Testis (tissue), 3 donors: ENCODE measurements around the gene THAP12. TPM values are rescaled to one million over a fixed set of nuclear protein-coding genes. Genes with fewer than 3 reads are reported as not detected.
"Not testable (repeated sequence)": the region's sequence is repeated elsewhere in the genome, so short reads cannot be mapped to it uniquely, and the experiment has no call there.

Experiments used
- DNase-seq: peaks from one replicate; pipeline ENCODE4 v3.0.0-alpha.2; 2019
- H3K27ac ChIP-seq, 2 donors: fragments of 200-600 bp; sonication (generic); one replicate each; pipeline ENCODE4 v1.5.1; 2019
- H3K27me3 ChIP-seq: fragments of 200-600 bp; sonication (generic); one replicate; pipeline ENCODE4 v1.5.1; 2019
- H3K36me3 ChIP-seq: fragments of 200-600 bp; sonication (generic); one replicate; pipeline ENCODE4 v1.5.1; 2017; ENCODE audit warnings: low read depth; ENCODE audit errors: missing control alignments
- H3K4me1 ChIP-seq: fragments of 200-600 bp; sonication (generic); one replicate; pipeline ENCODE4 v1.5.1; 2019
- H3K4me3 ChIP-seq, 2 donors: fragments of 200-600 bp; sonication (generic); one replicate each; pipeline ENCODE4 v1.5.1; 2017 to 2019
- H3K9me3 ChIP-seq: fragments of 200-600 bp; sonication (generic); one replicate; pipeline ENCODE4 v1.5.1; 2017
- CTCF ChIP-seq, 3 experiments: fragments of 450-650 bp in 2 of 3; fragments of 200-600 bp in 1 of 3; sonication (generic) in 1 of 3; IDR thresholded peaks; one replicate each; pipeline ENCODE4 v1.5.1; 2016 to 2019; ENCODE audit warnings: antibody characterized with exemption in 3 of 3, mild to moderate bottlenecking in 2 of 3, moderate library complexity in 1 of 3
- POLR2A ChIP-seq: fragments of 450-650 bp; IDR thresholded peaks from one replicate; pipeline ENCODE4 v1.6.1; 2017; ENCODE audit warnings: antibody characterized with exemption, mild to moderate bottlenecking, moderate library complexity
- WGBS, 2 donors: methylation state at CpG; one replicate each; pipeline ENCODE4 v1.1.5; 2018; 5-methylcytosine and 5-hydroxymethylcytosine counted together
- intact Hi-C: fragments of 100-400 bp; cut with DNase I; formaldehyde crosslinking; loops from one replicate; pipeline ENCODE4 v1.15.1; 2023; ENCODE audit warnings: low total_unique reads
- polyA plus RNA-seq: library from polyadenylated mRNA; stranded (reverse); fragments of 350-450 nt; fragmentation: Illumina TruSeq; extraction: RNeasy Lipid Tissue Mini Kit (QIAGEN cat#74804); gene quantifications from one replicate; pipeline ENCODE4 v1.2.3, GENCODE V29; 2014; ENCODE audit warnings: low read depth, low replicate concordance; ENCODE audit not compliant: insufficient read depth
- total RNA-seq, 2 donors: library from RNA; depleted of rRNA; stranded (reverse); fragments of >200 nt; gene quantifications; one replicate each; pipeline ENCODE4 v1.2.3, GENCODE V29; 2016

Gene THAP12
- total and polyA plus RNA-seq, 3 donors from 2014 or later, result 37.7 to 41.0 (median 39.8) TPM

- 61 to 82% methylated on average over 3 of the region's 3 CpGs for WGBS, 2 donors
These were observed 39.0 kb upstream of the THAP12 start for GRCh38 chr11:76419896-76420295.

DNA sequence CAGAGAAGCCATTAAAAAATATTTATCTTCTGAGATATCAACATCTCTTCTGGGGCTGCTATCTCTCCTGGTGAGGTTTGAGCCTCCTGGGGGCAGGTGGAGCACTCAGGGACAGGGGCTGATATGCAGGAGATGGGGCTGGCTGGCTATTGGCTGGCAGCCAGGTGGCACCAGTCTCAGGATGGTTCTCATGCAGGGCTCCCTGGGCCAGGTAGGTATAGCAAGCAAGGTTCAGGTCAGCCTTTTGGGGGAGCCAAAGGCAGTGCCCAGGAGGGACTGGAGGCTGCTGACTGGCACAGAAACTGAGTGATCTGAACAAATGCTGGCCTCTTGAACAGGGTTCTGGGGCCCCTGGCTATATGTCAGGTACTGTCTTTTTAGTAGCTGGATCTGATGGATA, 34.1 kb upstream of the THAP12 start:
- DNase-seq, result no peak
- no peak for TF ChIP-seq POLR2A
- no peak for TF ChIP-seq CTCF (IDR thresholded peaks at IDR 0.05)
- H3K4me3 ChIP-seq, result no peak overlapping the region
- no peaks in the 10 kb centered on the region for H3K9me3 ChIP-seq
- H3K36me3 ChIP-seq, result no peaks in the 10 kb centered on the region
- H3K27ac ChIP-seq, result no peak overlapping the region
- no peaks in the 10 kb centered on the region for H3K4me1 ChIP-seq
- H3K27me3 ChIP-seq, result no peaks in the 10 kb centered on the region
- intact Hi-C loops, result no loop called here

More at GRCh38 chr11:76419896-76420295, 39.0 kb upstream of the THAP12 start:
- Histone ChIP-seq H3K36me3 (no peaks in the 10 kb centered on the region), H3K4me3 (no peak overlapping the region), H3K27me3 (no peaks in the 10 kb centered on the region), H3K27ac (no peak overlapping the region), H3K4me1 (no peaks in the 10 kb centered on the region), H3K9me3 (no peaks in the 10 kb centered on the region)
- intact Hi-C loops, result no loop called here
- DNase-seq, result no peak
- no peak for TF ChIP-seq CTCF (IDR thresholded peaks at IDR 0.05)
- TF ChIP-seq POLR2A, result no peak

- intact Hi-C loops, result no loop called here
- H3K27me3 ChIP-seq, result no peaks in the 10 kb centered on the region
- DNase-seq, result no peak
- TF ChIP-seq POLR2A (no peak), CTCF (IDR thresholded peaks at IDR 0.05) (no peak)
- no peaks in the 10 kb centered on the region for H3K36me3 ChIP-seq
- H3K4me1 ChIP-seq, result no peaks in the 10 kb centered on the region
- H3K27ac ChIP-seq, result no peak overlapping the region
- 55 to 62% methylated on average over 6 to 10 of the region's 10 CpGs for WGBS, 2 donors
- H3K9me3 ChIP-seq, result no peaks in the 10 kb centered on the region
- no peak overlapping the region for H3K4me3 ChIP-seq
These were observed 30.0 kb upstream of the THAP12 start for GRCh38 chr11:76410851-76411357.

- intact Hi-C loops, result no loop called here
- Histone ChIP-seq H3K4me1 (no peaks in the 10 kb centered on the region), H3K27ac (no peak overlapping the region), H3K36me3 (no peaks in the 10 kb centered on the region), H3K27me3 (no peaks in the 10 kb centered on the region), H3K4me3 (no peak overlapping the region), H3K9me3 (no peaks in the 10 kb centered on the region)
- DNase-seq, result no peak
- 62 to 76% methylated on average over 7 of the region's 7 CpGs for WGBS, 2 donors
- TF ChIP-seq CTCF (IDR thresholded peaks at IDR 0.05) (no peak), POLR2A (no peak)
These were observed 27.4 kb upstream of the THAP12 start for GRCh38 chr11:76408171-76408965.

- Histone ChIP-seq H3K4me1 (no peaks in the 10 kb centered on the region), H3K9me3 (no peaks in the 10 kb centered on the region), H3K36me3 (no peaks in the 10 kb centered on the region), H3K27me3 (no peaks in the 10 kb centered on the region), H3K27ac (no peak overlapping the region), H3K4me3 (no peak overlapping the region)
- 96 to 98% methylated on average over 4 of the region's 4 CpGs for WGBS, 2 donors
- intact Hi-C loops, result no loop called here
- no peak for DNase-seq
- no peak for TF ChIP-seq POLR2A
- no peak for TF ChIP-seq CTCF (IDR thresholded peaks at IDR 0.05)
These were observed 25.4 kb upstream of the THAP12 start for GRCh38 chr11:76406359-76406758.

GRCh38 chr11:76401484-76401883, 20.6 kb upstream of the THAP12 start:
- H3K36me3 ChIP-seq, H3K27me3 ChIP-seq, intact Hi-C loops, DNase-seq, H3K27ac ChIP-seq, H3K4me1 ChIP-seq, H3K4me3 ChIP-seq, H3K9me3 ChIP-seq: not testable (repeated sequence)
- WGBS, 2 donors, result 91 to 94% methylated on average over 8 of the region's 8 CpGs
